Natural killer cell treated with Interleukin-12 subunit alpha and Interleukin-12 subunit beta and Interleukin-15 and Interleukin-18, amount 100 ng/mL, for 72 hours (primary cell): ENCODE results near the gene MIF4GD. TPM values are rescaled to one million over a fixed set of nuclear protein-coding genes. Genes with fewer than 3 reads are reported as not detected.
"Not testable (repeated sequence)": the region's sequence is repeated elsewhere in the genome, so short reads cannot be mapped to it uniquely, and the experiment has no call there.

Experiments used
- ATAC-seq, 2 donors: fragments of 150-1000 bp; cut with Tn5 transposase in 1 of 2; sonication (Bioruptor Pico), chemical (Tn5 transposase) in 1 of 2; 2 replicates each; pipeline ENCODE4 v1.10.0; 2021
- DNase-seq: peaks from one replicate; pipeline ENCODE4 v3.0.0; 2022; ENCODE audit warnings: low spot score
- H3K27ac Mint-ChIP-seq, 2 donors: 1 replicate in 1 of 2; 2 replicates in 1 of 2; pipeline ENCODE4 v1.8.0; 2022; ENCODE audit warnings: mixed read lengths in 2 of 2, mild to moderate bottlenecking in 1 of 2, moderate library complexity in 1 of 2
- H3K27me3 Mint-ChIP-seq, 2 donors: 1 replicate in 1 of 2; 2 replicates in 1 of 2; pipeline ENCODE4 v1.8.0; 2022; ENCODE audit warnings: mixed read lengths in 2 of 2
- H3K36me3 Mint-ChIP-seq: one replicate; pipeline ENCODE4 v1.8.0; 2022; ENCODE audit warnings: mixed read lengths
- H3K4me1 Mint-ChIP-seq, 2 donors: 1 replicate in 1 of 2; 2 replicates in 1 of 2; pipeline ENCODE4 v1.8.0; 2022; ENCODE audit warnings: low read depth in 2 of 2, mixed read lengths in 2 of 2, mild to moderate bottlenecking in 1 of 2
- H3K4me3 Mint-ChIP-seq: one replicate; pipeline ENCODE4 v1.8.0; 2022; ENCODE audit warnings: mixed read lengths
- H3K9me3 Mint-ChIP-seq: 2 replicates; pipeline ENCODE4 v1.8.0; 2022; ENCODE audit warnings: mixed read lengths
- total RNA-seq, 2 donors: library from RNA; stranded (reverse); gene quantifications; one replicate each; pipeline ENCODE4 v1.2.3, GENCODE V29; 2022

Gene MIF4GD
- total RNA-seq, 2 donors from 2014 or later: 32.3 to 35.2 TPM

DNA sequence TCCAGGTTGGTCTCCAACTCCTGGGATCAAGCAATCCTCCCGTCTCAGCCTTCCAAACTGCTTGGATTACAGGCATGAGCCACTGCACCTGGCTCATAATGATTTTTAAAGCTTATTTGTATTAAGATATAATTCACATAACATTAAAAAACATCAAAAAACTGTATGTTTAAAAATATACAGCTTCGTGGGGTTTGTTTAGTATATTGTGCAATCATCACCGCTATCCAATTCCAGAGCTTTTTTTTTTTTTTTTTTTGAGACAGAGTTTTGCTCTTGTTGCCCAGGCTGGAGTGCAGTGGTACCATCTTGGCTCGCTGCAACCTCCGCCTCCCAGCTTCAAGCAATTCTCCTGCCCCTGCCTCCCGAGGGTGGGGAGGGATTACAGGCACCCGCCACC is 29.2 kb upstream of the MIF4GD start:
- Mint-ChIP-seq H3K4me3 (no peak overlapping the region), H3K4me1 (peaks cover 4 to 14% of the 10 kb centered on the region in 2 donors), H3K36me3 (no peaks in the 10 kb centered on the region), H3K9me3 (no peaks in the 10 kb centered on the region), H3K27me3 (no peaks in the 10 kb centered on the region), H3K27ac (peak overlapping the region in 1 of 2 donors; percentile 26)
- no peak for DNase-seq
- no peak for ATAC-seq

- DNase-seq: peak; percentile 65
- H3K27me3 Mint-ChIP-seq: no peaks in the 10 kb centered on the region
- peak overlapping the region; percentile 81 for H3K4me3 Mint-ChIP-seq
- ATAC-seq: peak; percentile 88 to 91
- H3K4me1 Mint-ChIP-seq: peaks cover 9 to 22% of the 10 kb centered on the region in 2 donors
- H3K27ac Mint-ChIP-seq: peak overlapping the region; percentile 87 to 94
- H3K36me3 Mint-ChIP-seq: no peaks in the 10 kb centered on the region
- H3K9me3 Mint-ChIP-seq: no peaks in the 10 kb centered on the region
Observed at GRCh38 chr17:75295201-75296158, 24.4 kb upstream of the MIF4GD start.

DNA sequence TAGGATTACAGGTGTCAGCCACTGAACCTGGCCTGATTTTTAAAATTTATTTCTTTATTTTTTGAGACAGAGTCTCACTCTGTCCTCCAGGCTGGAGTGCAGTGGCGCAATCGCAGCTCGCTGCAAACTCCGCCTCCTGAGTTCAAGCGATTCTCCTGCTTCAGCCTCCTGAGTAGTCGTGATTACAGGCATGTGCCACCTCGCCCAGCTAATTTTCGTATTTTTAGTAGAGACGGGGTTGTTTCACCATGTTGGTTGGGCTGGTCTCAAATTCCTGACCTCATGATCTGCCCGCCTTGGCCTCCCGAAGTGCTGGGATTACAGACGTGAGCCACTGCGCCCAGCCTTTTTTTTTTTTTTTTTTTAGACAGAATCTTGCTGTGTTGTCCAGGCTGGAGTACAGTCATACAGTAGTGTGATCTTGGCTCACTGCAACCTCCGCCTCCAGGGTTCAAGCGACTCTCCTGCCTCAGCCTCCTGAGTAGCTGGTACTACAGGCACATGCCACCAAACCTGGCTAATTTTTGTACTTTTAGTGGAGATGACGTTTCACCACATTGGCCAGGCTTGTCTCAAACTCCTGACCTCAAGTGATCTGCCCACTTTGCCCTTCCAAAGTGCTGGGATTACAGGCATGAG is 21.9 kb upstream of the MIF4GD start:
- DNase-seq, ATAC-seq, H3K36me3 Mint-ChIP-seq, H3K4me3 Mint-ChIP-seq, H3K27me3 Mint-ChIP-seq, H3K9me3 Mint-ChIP-seq: not testable (repeated sequence)
- Mint-ChIP-seq H3K4me1 (peaks cover 22 to 31% of the 10 kb centered on the region in 2 donors), H3K27ac (peak overlapping the region in 1 of 2 donors; percentile 51)

- ATAC-seq (peak; percentile 25 to 35), DNase-seq (peak; percentile 67)
- Mint-ChIP-seq H3K27me3 (no peaks in the 10 kb centered on the region), H3K4me1 (peaks cover 15 to 18% of the 10 kb centered on the region in 2 donors), H3K4me3 (peak overlapping the region; percentile 99), H3K9me3 (no peaks in the 10 kb centered on the region), H3K27ac (peak overlapping the region; percentile 99), H3K36me3 (peaks cover 5% of the 10 kb centered on the region)
Observed at GRCh38 chr17:75289832-75290337, 18.9 kb upstream of the MIF4GD start.

DNA sequence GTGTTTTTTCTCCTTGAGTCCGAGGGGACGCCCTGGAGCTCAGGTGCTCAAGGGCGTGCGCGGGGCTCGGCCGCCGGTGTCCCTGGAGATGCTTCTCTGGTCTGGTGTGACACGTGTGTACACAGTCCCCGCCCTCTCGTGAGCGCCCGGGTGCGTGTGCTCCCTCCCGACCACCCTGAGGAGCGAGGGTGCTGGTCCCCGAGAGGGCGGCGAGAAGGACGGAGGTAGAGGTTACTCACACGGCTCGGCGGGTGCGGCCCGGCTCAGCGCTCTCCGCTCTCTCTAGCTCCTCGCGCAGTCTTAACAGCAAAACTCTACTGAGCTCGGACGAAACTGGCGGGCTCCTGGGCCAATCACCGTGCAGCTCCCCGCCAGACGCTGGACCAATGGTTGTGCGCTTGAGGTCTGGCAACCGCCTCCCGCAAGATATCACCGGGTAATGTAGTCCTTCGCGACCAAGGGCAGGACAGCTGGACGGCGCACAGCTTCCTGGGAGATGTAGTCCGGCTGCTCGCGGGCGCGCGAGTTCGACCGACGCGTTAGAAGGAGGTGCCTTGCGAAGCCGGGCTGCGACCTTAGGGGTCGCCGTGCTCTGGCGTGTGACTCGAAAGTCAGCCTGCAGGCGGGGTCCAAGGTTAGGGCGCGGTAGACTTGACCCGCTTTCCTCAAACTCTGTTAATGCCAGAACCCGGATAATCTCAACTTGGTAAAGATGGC is 18.2 kb upstream of the MIF4GD start, which contains the start of gene SLC25A19:
Gene SLC25A19 (minus strand): TSS at position 319 of the 717 bp plus-strand sequence. CDS start 2,669 bp downstream, outside the sequence.
- peak; percentile 98 to 99 for ATAC-seq
- Mint-ChIP-seq H3K4me1 (peaks cover 15 to 18% of the 10 kb centered on the region in 2 donors), H3K27me3 (no peaks in the 10 kb centered on the region), H3K36me3 (peaks cover 5% of the 10 kb centered on the region), H3K27ac (peak within 1 kb of the TSS; percentile 99), H3K9me3 (no peaks in the 10 kb centered on the region), H3K4me3 (peak within 1 kb of the TSS; percentile 99)
- peak; percentile 97 for DNase-seq

GRCh38 chr17:75288770-75289114 is 17.7 kb upstream of the MIF4GD start:
- ATAC-seq (peak; percentile 1 to 22), DNase-seq (no peak)
- Mint-ChIP-seq H3K9me3 (no peaks in the 10 kb centered on the region), H3K27ac (peak overlapping the region; percentile 99), H3K27me3 (no peaks in the 10 kb centered on the region), H3K4me3 (peak overlapping the region; percentile 99), H3K36me3 (peaks cover 5% of the 10 kb centered on the region), H3K4me1 (peaks cover 15 to 18% of the 10 kb centered on the region in 2 donors)

GRCh38 chr17:75288359-75288758 is 17.3 kb upstream of the MIF4GD start:
- H3K4me3 Mint-ChIP-seq: peak overlapping the region; percentile 99
- no peak for ATAC-seq
- peaks cover 15 to 18% of the 10 kb centered on the region in 2 donors for H3K4me1 Mint-ChIP-seq
- peak overlapping the region; percentile 99 for H3K27ac Mint-ChIP-seq
- peaks cover 5% of the 10 kb centered on the region for H3K36me3 Mint-ChIP-seq
- no peak for DNase-seq
- no peaks in the 10 kb centered on the region for H3K27me3 Mint-ChIP-seq
- H3K9me3 Mint-ChIP-seq: no peaks in the 10 kb centered on the region

- peaks cover 5% of the 10 kb centered on the region for H3K36me3 Mint-ChIP-seq
- peak overlapping the region; percentile 34 for H3K4me3 Mint-ChIP-seq
- ATAC-seq (no peak), DNase-seq (no peak)
- H3K9me3 Mint-ChIP-seq: no peaks in the 10 kb centered on the region
- H3K27me3 Mint-ChIP-seq: no peaks in the 10 kb centered on the region
- peaks cover 15 to 18% of the 10 kb centered on the region in 2 donors for H3K4me1 Mint-ChIP-seq
- H3K27ac Mint-ChIP-seq: no peak overlapping the region
Observed at GRCh38 chr17:75287221-75287620, 16.2 kb upstream of the MIF4GD start.

DNA sequence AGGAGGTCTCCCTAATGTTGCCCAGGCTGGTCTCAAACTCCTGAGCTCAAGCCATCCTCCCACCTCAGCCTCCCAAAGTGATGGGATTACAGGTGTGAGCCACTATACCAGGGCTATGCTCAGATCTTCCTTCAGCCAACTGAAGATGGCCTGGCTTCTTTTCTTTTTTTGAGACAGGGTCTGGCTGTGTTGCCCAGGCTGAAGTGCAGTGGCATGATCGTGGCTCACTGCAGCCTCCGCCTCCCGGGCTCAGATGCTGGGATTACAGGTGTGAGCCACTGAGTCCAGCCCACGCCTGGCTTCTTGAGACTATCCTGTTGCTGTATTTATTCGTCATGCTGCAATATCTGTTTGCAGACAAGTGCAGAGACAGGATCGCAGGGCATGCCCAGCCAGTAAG is 14.1 kb upstream of the MIF4GD start:
- Mint-ChIP-seq H3K4me3 (no peak overlapping the region), H3K4me1 (peaks cover 12 to 14% of the 10 kb centered on the region in 2 donors), H3K27me3 (no peaks in the 10 kb centered on the region), H3K27ac (no peak overlapping the region), H3K9me3 (no peaks in the 10 kb centered on the region), H3K36me3 (peaks cover 5% of the 10 kb centered on the region)
- ATAC-seq: no peak
- no peak for DNase-seq

- H3K4me3 Mint-ChIP-seq, H3K27ac Mint-ChIP-seq, H3K4me1 Mint-ChIP-seq, H3K9me3 Mint-ChIP-seq, DNase-seq, ATAC-seq, H3K27me3 Mint-ChIP-seq, H3K36me3 Mint-ChIP-seq: not testable (repeated sequence)
Observed at GRCh38 chr17:75280189-75280588, 9.2 kb upstream of the MIF4GD start.

GRCh38 chr17:75277664-75278071 is 6.6 kb upstream of the MIF4GD start:
- Mint-ChIP-seq H3K27me3 (no peaks in the 10 kb centered on the region), H3K27ac (no peak overlapping the region), H3K9me3 (no peaks in the 10 kb centered on the region), H3K36me3 (peaks cover 4% of the 10 kb centered on the region), H3K4me3 (no peak overlapping the region), H3K4me1 (peaks cover 2 to 9% of the 10 kb centered on the region in 2 donors)
- ATAC-seq (no peak), DNase-seq (no peak)

DNA sequence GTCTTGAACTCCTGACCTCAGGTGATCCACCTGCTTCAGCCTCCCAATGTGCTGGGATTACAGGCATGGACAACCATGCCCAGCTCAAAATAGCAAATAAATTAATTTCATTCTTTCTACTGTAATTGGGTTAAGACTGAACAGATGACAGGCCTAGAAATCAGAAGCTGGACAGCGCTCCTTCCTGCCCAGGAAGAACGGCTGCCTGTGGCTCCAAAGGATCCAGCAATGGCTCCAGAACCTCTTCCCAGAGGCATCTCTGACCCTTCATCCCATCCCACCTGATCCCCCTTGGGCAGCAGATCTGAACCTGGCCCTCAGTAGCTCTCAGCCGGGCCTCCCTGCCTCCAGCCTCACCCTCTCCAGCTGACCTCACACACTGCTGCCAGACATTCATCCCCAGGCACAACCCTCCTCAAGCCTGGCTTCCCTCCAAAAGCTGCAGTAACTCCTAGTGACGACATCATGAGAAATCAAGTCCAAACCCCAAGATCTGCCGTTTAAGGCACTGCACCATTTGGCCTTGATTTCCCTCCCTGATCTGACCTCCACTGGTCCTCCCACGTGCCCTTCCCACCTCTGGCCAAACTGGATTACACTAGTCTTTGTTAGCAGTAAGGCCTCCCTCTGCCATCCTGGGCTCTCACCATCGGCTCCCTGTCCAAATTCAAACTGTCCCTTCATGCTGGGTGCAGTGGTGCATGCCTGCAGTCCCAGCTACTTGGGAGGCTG is 3.1 kb upstream of the MIF4GD start:
- peaks cover 18 to 20% of the 10 kb centered on the region in 2 donors for H3K4me1 Mint-ChIP-seq
- peak overlapping the region in 1 of 2 donors; percentile 25 for H3K27ac Mint-ChIP-seq
- no peaks in the 10 kb centered on the region for H3K27me3 Mint-ChIP-seq
- H3K36me3 Mint-ChIP-seq: peaks cover 4% of the 10 kb centered on the region
- DNase-seq (no peak), ATAC-seq (no peak)
- no peaks in the 10 kb centered on the region for H3K9me3 Mint-ChIP-seq
- peak overlapping the region; percentile 25 for H3K4me3 Mint-ChIP-seq

- no peaks in the 10 kb centered on the region for H3K9me3 Mint-ChIP-seq
- ATAC-seq: no peak
- DNase-seq: no peak
- H3K36me3 Mint-ChIP-seq: peaks cover 4% of the 10 kb centered on the region
- H3K4me3 Mint-ChIP-seq: peak overlapping the region; percentile 91
- H3K27me3 Mint-ChIP-seq: no peaks in the 10 kb centered on the region
- H3K4me1 Mint-ChIP-seq: peaks cover 23 to 26% of the 10 kb centered on the region in 2 donors
- peak overlapping the region; percentile 56 to 74 for H3K27ac Mint-ChIP-seq
Observed at GRCh38 chr17:75272848-75273184, 1.8 kb upstream of the MIF4GD start.
